Osteoblast (primary cell): ENCODE data around the gene ZXDC. TPM values are rescaled to one million over a fixed set of nuclear protein-coding genes. Genes with fewer than 3 reads are reported as not detected.
A peak's percentile ranks its signal among the peaks of the same experiment; 100 is the strongest.

Experiments used
- DNase-seq: peaks from one replicate; pipeline ENCODE4 v3.0.0; 2011; ENCODE audit warnings: low spot score, mixed read lengths; ENCODE audit not compliant: insufficient read length; ENCODE audit errors: missing footprints
- H2AFZ ChIP-seq: 2 replicates; pipeline ENCODE4 v1.6.0; 2011; ENCODE audit warnings: mild to moderate bottlenecking, low read length
- H3K27ac ChIP-seq: 2 replicates; pipeline ENCODE4 v1.5.1; 2011; ENCODE audit warnings: mild to moderate bottlenecking, low read depth, low read length, moderate library complexity
- H3K27me3 ChIP-seq: 2 replicates; pipeline ENCODE4 v1.6.0; 2012; ENCODE audit warnings: mild to moderate bottlenecking, control low read depth, inconsistent platforms, low read length, moderate library complexity; ENCODE audit not compliant: insufficient read depth
- H3K36me3 ChIP-seq: 2 replicates; pipeline ENCODE4 v1.5.1; 2011; ENCODE audit warnings: mild to moderate bottlenecking, low read length, control low read depth, moderate library complexity; ENCODE audit not compliant: insufficient read depth
- H3K4me1 ChIP-seq: 2 replicates; pipeline ENCODE4 v1.5.1; 2011; ENCODE audit warnings: mild to moderate bottlenecking, low read length, control low read depth, moderate library complexity; ENCODE audit not compliant: insufficient read depth
- H3K4me2 ChIP-seq: 2 replicates; pipeline ENCODE4 v1.6.0; 2011; ENCODE audit warnings: mild to moderate bottlenecking, low read length; ENCODE audit not compliant: insufficient read depth
- H3K4me3 ChIP-seq: fragments of 200-600 bp; sonication (generic); 3 replicates; pipeline ENCODE4 v1.5.1; 2012; ENCODE audit warnings: mild to moderate bottlenecking, low read length, inconsistent platforms; ENCODE audit not compliant: insufficient read depth
- H3K79me2 ChIP-seq: 2 replicates; pipeline ENCODE4 v1.6.0; 2012; ENCODE audit warnings: mild to moderate bottlenecking, low read length, control low read depth, inconsistent platforms; ENCODE audit not compliant: insufficient read depth
- H3K9me3 ChIP-seq: 2 replicates; pipeline ENCODE4 v1.5.1; 2011; ENCODE audit warnings: low read depth, low read length, control low read depth
- H4K20me1 ChIP-seq: 2 replicates; pipeline ENCODE4 v1.6.0; 2012; ENCODE audit warnings: mild to moderate bottlenecking, low read length, control low read depth; ENCODE audit not compliant: insufficient read depth
- total RNA-seq: library from RNA; depleted of rRNA; stranded (reverse); fragments of >200 nt; gene quantifications from 2 replicates; pipeline ENCODE4 v1.2.3, GENCODE V29; 2012
- TF ChIP-seq, protein P1 (sequence below): IDR thresholded peaks from 2 replicates; pipeline ENCODE4 v1.5.1; 2011; ENCODE audit warnings: mild to moderate bottlenecking, low read depth, low read length, moderate library complexity; ENCODE audit errors: extremely low read depth

The ZXDC gene
- total RNA-seq, 1 donor, result 27.1 TPM

DNA sequence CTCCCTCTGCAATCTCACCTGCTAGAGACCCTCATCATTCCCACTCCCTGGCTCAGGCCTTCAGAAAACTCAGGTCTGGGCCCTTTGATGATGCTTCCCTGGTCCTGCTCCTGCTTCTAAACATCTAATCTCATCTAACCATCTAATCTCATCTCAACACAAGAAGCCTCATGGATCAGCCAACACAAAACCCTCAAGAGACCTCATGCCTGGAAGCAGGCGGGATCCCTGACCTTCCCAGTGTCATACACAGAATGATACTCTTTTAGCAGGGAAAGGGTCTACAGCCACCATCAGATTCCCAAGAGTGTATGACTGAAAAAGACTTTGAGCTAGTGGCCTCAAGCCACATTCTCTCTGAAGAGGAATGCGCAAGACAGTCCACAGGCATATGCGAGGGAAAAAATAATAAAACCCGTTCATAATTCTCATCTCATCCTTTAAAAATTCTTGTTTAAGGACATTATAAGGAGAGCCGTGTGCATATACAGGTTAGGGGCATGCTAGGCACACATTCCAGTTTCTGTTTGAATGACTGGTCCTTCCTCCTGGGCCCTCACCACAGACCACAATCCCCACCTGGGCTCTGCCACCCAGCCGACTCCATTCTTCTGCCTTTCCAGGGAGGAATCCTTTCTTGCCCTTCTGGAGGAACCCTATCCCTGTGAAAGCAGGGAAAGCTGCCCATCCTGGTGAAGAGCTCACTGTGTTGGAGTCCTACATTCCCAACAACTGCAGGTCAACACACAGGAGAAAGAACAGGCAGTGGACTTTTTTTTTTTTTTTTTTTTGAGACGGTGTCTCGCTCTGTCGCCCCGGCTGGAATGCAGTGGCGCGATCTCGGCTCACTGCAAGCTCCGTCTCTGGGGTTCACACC lies 2.2 kb downstream of the ZXDC start:
- H3K79me2 ChIP-seq, result peaks cover 64% of the 10 kb centered on the region
- peaks cover 28% of the 10 kb centered on the region for H3K4me1 ChIP-seq
- no peak overlapping the region for H2AFZ ChIP-seq
- H3K4me2 ChIP-seq, result peak overlapping the region; percentile 88
- peak; percentile 84 for DNase-seq
- no peaks in the 10 kb centered on the region for H3K9me3 ChIP-seq
- H3K27ac ChIP-seq, result no peak overlapping the region
- peak overlapping the region; percentile 31 for H3K4me3 ChIP-seq
- TF ChIP-seq, protein P1, sequence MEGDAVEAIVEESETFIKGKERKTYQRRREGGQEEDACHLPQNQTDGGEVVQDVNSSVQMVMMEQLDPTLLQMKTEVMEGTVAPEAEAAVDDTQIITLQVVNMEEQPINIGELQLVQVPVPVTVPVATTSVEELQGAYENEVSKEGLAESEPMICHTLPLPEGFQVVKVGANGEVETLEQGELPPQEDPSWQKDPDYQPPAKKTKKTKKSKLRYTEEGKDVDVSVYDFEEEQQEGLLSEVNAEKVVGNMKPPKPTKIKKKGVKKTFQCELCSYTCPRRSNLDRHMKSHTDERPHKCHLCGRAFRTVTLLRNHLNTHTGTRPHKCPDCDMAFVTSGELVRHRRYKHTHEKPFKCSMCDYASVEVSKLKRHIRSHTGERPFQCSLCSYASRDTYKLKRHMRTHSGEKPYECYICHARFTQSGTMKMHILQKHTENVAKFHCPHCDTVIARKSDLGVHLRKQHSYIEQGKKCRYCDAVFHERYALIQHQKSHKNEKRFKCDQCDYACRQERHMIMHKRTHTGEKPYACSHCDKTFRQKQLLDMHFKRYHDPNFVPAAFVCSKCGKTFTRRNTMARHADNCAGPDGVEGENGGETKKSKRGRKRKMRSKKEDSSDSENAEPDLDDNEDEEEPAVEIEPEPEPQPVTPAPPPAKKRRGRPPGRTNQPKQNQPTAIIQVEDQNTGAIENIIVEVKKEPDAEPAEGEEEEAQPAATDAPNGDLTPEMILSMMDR, result no peak
- H3K36me3 ChIP-seq, result peaks cover 30% of the 10 kb centered on the region
- H3K27me3 ChIP-seq, result no peaks in the 10 kb centered on the region
- H4K20me1 ChIP-seq, result peaks cover 43% of the 10 kb centered on the region

DNA sequence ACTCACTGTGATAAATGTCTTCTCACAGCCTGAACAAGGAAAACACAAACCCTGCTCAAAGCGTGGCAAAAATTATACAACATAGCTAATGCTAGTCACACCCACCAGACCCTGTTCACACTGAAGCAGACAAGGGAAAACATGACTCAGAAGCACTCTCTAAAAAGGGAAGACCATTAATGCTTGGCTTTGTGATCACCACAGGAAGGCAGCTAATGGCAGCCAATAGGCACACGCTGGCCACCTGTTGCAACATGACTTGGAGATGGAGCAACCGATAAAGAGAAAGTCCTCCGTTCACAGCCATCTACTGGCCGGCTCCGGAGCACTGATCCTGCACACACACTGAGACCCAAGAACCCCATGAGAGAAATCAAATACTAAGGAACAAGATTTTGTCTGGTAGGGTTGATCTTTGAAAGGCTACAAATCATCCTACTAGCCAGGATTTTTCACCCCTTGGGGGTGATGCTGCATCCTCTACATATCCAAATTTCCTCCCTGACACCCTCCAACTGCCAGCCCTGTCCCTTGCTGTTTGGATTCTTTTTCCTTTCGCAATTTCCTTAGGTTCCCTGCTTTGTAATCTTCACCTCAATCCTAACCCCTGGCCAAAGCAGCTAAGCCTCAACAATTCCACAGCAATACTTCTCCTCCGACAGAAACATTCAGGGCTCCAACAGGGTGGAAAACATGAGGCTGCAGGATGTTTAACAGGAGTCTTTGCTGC lies 3.2 kb downstream of the ZXDC start:
- Histone ChIP-seq H3K9me3 (no peaks in the 10 kb centered on the region), H3K4me2 (peak overlapping the region; percentile 88), H3K27ac (peak overlapping the region; percentile 57), H3K4me3 (peak overlapping the region; percentile 31), H3K4me1 (peaks cover 28% of the 10 kb centered on the region), H4K20me1 (peaks cover 53% of the 10 kb centered on the region), H3K36me3 (peaks cover 41% of the 10 kb centered on the region), H3K79me2 (peaks cover 75% of the 10 kb centered on the region), H2AFZ (no peak overlapping the region), H3K27me3 (no peaks in the 10 kb centered on the region)
- TF ChIP-seq, protein P1, result peak; percentile 20
- DNase-seq, result peak; percentile 95

DNA sequence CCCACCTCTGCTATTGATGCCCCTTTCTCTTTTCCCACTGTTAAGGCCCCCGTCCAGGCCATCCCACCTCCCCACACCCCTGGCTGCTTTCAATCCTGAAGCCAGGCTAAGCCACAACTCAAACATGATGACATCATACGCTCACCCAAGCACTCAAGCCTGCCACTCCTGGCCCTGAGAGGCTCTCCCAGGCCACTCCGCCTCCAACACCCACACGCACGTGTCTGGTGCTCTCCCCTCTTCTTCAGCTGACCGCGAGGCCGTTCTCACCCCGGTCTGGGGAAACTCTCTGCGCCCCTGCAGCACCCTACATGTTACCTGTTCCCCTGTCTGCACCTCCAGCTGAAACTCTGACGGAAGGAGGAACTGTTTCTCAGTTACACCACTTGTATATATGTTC lies 6.2 kb downstream of the ZXDC start:
- no peaks in the 10 kb centered on the region for H3K27me3 ChIP-seq
- H3K4me3 ChIP-seq, result no peak overlapping the region
- H2AFZ ChIP-seq, result no peak overlapping the region
- H3K9me3 ChIP-seq, result no peaks in the 10 kb centered on the region
- H3K36me3 ChIP-seq, result peaks cover 66% of the 10 kb centered on the region
- no peak overlapping the region for H3K4me2 ChIP-seq
- peaks cover 91% of the 10 kb centered on the region for H3K79me2 ChIP-seq
- DNase-seq, result peak; percentile 34
- TF ChIP-seq, protein P1, result no peak
- H3K27ac ChIP-seq, result no peak overlapping the region
- H3K4me1 ChIP-seq, result peaks cover 25% of the 10 kb centered on the region
- peaks cover 57% of the 10 kb centered on the region for H4K20me1 ChIP-seq
